NOMO-1 treated with DMSO at 0.1 percent for 48 hours (cell line): ENCODE measurements around the gene RGS3.

Source experiments
- DNase-seq: peaks from one replicate; lab custom pipeline; 2025; ENCODE audit not compliant: unreplicated experiment; lab: John Stamatoyannopoulos, UW

RGS3 gene

GRCh38 chr9:113568571-113569321, 105.2 kb downstream of the RGS3 start:
- no peak for DNase-seq

- DNase-seq: no peak
Observed at GRCh38 chr9:113569472-113570060, 106.0 kb downstream of the RGS3 start.

GRCh38 chr9:113570106-113570505, 106.6 kb downstream of the RGS3 start:
- DNase-seq: no peak

DNA sequence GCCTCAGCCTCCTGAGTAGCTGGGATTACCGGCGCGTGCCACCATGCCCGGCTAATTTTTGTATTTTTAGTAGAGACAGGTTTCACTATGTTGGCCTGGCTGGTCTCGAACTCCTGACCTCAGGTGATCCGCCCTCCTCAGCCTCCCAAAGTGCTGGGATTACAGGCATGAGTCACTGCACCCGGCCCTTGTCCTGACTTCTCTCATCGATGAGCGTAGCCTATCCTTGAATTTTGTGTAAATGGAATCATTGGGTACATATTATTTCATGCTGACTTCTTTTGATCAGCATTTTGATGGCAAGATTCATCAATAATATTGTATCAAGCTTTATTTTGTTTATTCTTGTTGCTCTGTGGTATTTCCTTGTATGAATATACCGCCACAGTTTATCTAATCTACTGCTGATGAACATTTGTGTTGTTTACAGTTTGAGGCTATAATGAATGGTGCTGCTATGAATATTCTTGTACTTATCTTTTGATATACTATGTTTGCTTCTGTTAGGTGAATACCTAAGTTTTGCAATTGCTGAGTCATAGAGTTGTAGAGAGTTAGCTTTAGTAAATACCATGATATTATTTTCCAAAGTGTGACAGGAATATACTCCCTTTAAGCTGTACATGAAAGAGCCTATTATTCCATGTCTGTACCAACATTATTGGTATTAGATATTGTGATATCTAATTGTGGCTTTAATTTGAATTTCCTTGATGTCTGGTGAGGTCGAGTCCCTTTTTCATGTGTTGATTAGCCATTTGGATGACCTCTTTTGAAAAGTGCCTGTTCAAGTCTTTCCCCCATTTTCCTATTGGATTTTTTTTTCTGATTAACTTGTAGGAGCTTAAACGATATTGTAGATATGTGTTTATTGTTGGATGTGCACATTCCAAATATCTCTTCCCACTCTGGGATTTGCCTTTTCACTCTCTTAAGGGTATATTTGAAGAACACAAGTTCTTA, 107.5 kb downstream of the RGS3 start:
- DNase-seq: no peak

DNA sequence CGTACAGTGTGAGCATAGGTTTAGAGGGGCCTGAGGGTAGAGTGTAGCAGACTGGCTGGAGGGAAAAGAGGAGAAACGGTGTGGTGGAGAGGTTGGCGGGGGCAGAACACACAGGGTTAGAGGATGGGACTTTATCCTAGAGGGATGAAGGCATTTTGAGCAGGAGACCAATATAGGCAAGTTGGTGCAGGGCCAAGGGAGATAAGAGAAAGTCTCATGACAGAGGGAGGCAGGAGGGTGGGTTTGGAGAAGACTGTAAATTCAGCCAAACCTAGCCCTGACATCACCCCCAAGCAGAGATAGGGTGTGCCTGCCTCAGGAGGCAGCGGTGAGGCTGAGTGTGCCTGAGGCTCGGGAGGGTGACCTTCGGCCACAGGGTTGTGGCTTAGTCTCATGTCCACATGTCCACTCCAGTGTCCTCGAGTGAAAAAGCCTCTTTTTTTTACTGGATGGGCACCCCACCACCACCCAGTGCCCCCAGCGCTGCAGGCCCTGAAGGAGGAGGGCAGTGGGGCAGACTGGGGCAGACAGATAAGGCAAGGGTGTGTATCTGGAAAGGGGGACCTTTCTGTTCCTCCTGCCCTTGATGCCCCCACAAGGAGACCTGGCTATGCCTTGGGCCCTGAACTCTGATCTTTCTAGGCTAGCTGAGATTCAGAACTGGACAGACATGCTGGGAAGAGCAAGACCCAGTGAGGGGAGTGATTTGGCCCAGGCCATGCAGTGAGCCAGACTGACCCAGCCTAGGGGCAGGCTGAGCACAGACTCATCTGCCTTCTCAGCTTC, 108.7 kb downstream of the RGS3 start:
- DNase-seq: no peak

DNA sequence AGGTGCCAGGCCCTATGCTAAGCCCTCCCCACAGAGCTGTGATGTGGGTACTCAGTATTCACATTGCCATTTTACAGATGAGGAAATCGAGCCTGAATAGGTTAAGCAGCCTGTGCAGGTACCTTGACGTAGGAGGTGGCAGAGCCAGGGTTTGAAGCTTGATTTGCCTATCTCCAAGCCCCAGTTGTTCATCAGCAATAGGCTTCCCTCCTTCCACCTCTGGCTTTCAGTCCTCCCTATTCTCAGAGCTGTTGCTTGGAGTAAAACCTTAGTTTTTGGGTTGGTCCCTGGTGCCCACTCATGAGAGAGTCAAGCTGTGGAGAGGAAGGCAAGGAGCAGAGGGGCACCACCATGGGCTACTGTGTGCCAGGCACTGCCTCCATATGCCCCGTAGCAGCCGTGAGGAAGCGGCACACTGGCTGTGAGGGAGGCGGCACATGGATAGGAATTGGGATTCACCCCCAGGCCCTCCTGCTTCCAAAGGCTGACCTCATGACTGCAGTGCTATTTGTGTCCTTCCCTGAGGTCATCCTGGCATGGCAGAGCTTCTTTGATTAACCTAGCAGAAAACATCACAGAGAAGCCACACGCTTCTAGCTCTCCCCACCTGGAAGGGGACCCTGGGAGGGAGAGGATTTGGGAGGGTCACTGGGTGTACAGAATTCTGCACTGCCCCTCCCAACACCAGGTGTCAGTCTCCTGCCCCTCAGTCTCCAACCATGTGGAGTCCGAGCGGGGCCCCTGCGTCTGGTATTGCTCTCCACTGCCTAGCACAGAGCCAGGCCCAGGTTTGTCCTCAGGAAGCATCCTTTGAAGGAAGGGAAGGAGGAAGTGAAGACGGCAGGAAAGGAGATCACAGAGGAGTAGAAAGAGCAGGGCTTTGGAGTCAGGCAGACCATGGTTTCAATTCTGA, 109.8 kb downstream of the RGS3 start:
- no peak for DNase-seq

GRCh38 chr9:113573959-113574352, 110.4 kb downstream of the RGS3 start:
- DNase-seq: no peak

DNA sequence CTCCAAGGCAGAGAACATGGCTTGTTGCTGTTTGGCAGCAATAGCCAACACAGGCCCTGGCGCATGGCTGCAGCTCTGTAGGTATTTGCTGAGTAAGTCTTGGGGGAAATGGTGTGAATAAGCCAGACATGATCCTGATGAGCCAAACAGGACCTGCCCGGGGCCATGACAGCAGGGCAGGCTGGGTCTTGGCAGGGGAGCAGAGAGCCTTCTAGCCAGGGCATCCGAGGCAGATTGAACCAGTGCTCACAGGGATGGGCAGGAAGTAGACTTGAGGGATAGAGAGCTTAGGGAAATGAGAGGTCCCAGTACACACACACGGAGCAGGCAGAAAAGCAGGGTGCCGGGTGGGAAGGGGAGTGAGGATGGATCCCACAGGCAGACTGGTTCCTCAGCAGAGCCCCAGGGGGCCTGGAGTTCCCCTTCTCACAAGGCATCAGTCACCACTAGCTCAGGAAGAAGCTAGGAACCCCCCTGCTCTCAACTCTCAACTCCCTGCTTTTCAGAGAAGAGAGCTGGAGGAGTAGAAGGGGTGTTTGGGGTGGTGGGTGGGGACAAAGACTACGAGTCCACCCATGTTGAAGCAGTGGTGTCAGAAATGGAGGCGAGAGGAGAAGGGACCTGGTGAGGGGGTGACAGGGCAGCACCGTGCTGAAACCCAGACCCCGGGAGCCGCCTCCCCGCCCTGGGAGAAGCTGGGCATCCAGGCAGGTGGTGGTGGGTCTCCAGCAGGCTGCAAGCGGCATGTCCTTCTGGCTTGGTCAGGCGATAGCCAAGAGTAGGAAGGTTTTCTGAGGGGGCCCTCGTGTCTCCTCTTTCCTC, 111.1 kb downstream of the RGS3 start:
- DNase-seq: no peak

DNA sequence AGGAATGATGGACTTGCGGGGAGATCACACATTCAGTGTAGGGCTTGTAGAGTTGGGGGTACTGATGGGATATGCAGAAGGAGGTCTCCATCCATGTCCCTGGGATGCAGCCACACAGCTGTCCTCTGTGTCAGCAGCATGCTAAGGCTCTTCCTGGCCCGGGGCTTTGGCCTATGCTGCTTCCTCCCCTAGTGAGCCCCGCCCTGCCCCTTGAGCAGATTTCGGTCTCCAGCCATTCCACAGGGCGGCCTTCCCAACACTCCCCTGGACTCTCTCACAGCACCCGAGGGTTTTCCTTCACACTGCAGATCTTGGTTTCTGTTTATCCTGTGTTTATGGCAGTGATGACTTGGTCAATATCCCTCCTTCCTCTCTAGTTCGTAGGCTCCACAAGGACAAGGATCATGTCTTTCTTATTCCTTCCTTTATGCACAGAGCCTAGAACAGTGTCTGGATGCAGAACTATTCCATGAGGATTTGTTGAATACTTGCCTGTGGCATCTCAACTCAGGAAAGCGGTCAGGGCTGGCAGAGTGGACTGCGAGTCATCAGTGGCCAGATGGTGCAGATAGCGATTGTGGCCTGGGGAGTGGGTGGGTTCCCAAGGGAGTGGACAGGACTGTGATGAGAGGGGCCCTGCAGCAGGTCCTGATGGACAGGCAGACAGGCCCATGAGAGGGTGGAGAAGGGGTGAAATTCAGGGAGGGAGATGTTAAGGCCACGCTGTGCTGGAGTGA, 114.2 kb downstream of the RGS3 start:
- no peak for DNase-seq

DNA sequence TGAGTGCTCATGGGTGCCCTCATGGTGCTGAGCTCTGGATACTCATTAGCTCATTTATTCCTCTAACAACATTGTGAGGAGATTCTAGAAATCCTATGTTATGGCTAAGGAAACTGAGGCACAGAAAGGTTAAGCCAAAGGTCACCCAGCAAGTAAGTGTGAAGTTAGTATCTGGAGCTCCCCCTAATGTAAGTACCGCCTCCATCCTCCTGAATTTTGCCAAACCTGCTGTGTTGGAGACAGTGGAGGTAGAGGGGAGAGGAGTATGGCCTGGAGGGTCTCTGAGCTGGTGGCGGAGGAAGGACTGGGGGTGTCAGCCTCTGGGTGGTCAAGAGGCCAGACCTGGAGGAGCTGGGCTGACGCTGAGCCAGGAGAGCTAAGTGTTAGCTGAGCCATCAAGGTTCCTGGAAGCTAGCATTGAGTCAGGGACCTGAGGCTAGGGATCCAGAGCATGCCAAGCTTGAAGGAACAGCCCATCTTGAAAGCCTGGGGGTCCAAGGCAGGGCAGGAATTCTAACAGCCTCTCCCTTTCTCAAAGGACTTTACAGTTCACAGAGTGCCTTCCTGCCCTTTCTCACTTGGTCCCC, 114.8 kb downstream of the RGS3 start:
- DNase-seq: no peak

GRCh38 chr9:113578882-113579282, 115.4 kb downstream of the RGS3 start:
- peak; percentile 59 for DNase-seq

- peak; percentile 83 for DNase-seq
Observed at GRCh38 chr9:113579283-113580040, 115.9 kb downstream of the RGS3 start.

- peak; percentile 11 for DNase-seq
Observed at GRCh38 chr9:113580041-113580953, 116.8 kb downstream of the RGS3 start.

- no peak for DNase-seq
Observed at GRCh38 chr9:113580954-113581311, 117.4 kb downstream of the RGS3 start.

- peak; percentile 88 for DNase-seq
Observed at GRCh38 chr9:113581865-113582697, 118.6 kb downstream of the RGS3 start.
